GM19324 (cell line): Measurements from ENCODE around the gene CXCL3.

ENCODE experiments used
- ATAC-seq: cut with Tn5 transposase; IDR thresholded peaks from one replicate; pipeline ENCODE4 v1.9.1; 2021; ENCODE audit warnings: mild to moderate bottlenecking, moderate library complexity; ENCODE audit not compliant: unreplicated experiment, low FRiP score

The CXCL3 gene

DNA sequence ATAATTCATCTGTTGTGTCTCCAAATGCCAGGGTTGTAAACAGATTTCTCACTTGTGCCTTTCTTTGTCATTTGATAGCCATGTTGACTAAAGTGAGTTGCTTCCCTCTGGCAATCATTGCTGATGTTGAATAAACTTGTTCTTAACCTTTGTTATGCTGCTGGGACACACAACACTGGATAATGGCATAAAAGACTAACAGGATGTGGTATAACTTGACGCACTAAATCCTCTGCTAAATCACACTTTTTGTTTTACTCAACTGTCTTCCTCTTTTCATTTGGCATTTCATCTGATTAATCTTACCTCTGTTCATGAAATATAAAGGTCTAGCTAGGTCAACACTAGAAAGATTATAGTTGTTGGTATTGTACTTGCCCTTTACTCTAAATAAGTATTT lies 22.4 kb downstream of the CXCL3 start:
- ATAC-seq, result no peak

DNA sequence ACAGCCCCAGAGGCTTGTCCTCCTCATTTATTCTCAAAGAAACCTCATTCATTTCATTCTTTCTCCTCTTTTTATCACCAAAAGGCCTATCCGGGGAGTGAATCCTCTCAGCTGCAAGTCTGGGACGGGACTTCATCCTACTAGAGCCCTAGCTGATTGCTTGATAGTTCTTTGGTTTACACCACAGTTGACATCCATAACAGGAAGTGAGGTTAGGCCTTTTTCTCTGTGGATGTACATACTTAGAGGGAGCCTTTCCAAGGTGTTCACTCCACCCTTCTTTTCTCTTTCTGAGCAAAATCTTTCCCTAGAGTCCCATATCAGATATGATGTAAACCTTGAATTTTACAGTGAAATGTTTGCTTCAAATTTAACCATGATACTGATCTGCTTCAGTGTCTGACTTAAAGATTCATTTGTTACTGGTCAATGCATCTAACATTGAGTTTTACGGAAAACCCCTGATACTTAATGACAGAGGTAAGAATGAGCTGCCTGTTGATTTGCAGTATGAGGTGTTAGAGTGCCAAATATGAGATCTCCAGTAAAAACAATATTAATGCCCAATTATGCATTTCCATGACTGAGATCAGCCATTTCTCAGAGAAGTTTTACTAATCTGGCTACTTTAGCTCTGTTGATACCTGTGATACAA lies 23.2 kb downstream of the CXCL3 start:
- no peak for ATAC-seq

GRCh38 chr4:74014332-74014731 lies 24.2 kb downstream of the CXCL3 start:
- ATAC-seq, result no peak

- ATAC-seq, result no peak
Measured at GRCh38 chr4:74013264-74013663, 25.2 kb downstream of the CXCL3 start.

DNA sequence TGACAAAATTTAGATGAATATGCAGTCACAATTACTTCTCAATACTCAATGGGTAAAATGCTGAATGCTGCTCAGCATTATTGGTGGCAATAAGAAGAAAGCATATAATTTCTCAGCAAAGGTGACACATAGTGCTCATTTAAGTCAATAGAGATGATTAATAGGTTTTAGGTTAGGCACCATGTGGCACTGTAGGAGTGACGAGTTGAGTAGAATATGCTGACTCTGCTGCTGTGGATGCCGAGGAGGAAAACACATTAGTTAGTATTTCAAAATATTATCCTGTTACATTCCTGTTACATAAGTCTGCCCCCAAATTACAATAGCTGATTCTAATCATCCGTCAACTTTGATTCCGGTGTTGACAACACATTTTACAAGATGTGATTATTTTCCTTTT lies 26.4 kb downstream of the CXCL3 start:
- no peak for ATAC-seq

- no peak for ATAC-seq
Measured at GRCh38 chr4:74009307-74009706, 29.2 kb downstream of the CXCL3 start.

- ATAC-seq, result no peak
Measured at GRCh38 chr4:74006009-74006476, 32.4 kb downstream of the CXCL3 start.

DNA sequence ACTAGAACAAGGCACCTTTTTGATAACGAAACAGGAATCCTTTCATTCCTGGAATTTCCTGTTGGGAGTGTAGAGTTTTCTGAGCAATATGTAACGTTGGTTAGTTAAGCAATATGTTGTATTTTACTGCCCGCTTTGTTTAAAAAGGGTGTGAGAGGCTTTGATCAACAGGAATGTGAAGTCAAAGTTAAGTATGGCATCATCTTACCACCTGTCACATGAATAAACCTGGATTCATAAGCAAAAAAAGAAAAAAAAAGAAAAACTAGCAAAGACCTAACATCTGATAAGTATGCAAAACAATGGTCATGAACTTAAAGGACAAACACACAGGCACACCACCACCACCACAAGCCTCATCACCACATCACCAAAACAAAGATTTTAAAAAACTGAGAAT lies 33.0 kb downstream of the CXCL3 start:
- no peak for ATAC-seq

DNA sequence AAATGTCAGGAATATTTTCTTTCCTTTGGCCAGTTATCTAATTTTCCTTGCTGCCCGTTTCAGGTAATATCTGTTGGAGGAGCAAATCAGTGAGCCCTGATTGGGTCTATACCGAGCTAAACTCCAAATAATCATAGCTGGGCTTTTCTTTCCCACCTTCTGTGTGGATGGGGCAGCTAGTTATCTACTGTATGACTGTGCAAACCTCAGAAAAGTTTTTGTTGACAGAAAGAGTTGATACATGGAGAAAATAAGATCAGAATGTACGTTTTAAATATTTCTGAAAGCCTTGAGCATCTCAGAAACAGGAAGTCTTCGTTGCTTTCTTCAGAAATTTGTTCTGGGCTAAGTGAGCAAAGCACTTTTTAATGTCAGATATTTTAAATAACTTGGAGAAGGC lies 33.8 kb downstream of the CXCL3 start:
- no peak for ATAC-seq

GRCh38 chr4:74000301-74000700 lies 38.2 kb downstream of the CXCL3 start:
- ATAC-seq, result no peak

- ATAC-seq, result no peak
Measured at GRCh38 chr4:73998040-73999011, 40.2 kb downstream of the CXCL3 start, which contains the start of gene CXCL5. Gene CXCL5 (minus strand): TSS chr4:73998677. CDS start chr4:73998581, 96 bp downstream.

DNA sequence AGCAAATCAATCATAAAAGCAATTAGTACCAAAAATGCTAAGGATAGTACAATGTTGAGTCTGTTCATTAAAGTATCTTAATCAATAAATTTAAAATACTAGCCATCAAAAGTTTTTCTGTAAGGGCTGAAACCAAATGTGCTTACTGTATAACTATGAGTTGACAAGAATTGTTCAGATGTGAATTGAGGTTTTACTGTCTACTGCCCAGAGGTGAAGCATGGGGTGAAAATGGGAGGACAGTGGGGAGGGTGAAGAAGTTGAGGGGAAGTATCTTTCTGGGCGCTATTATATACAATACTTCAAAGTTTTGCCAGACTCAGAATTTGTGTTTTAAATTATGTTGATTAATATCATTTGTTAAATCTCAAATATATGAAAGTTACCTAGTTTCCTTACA lies 46.4 kb downstream of the CXCL3 start:
- ATAC-seq, result no peak

- no peak for ATAC-seq
Measured at GRCh38 chr4:73991742-73992000, 46.8 kb downstream of the CXCL3 start.

- no peak for ATAC-seq
Measured at GRCh38 chr4:73990988-73991741, 47.3 kb downstream of the CXCL3 start.

DNA sequence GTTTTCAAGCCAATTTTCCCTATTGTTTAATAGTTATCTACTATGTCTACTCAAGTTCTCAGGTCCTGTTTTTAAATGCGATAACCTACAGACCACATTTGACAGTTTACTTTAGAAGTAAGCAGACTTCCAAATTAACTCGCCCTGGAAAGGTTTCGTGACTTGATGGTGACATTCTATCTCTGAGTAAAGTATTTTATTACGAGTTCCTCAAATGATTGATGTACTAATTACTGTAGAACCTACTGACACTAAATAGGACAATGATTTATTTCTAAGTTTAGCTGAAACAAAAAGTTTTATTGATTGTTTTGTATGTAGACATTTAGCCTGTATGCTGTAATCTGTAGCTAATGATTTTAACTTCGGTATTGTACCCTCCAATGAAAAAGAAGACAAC lies 48.6 kb downstream of the CXCL3 start:
- no peak for ATAC-seq

DNA sequence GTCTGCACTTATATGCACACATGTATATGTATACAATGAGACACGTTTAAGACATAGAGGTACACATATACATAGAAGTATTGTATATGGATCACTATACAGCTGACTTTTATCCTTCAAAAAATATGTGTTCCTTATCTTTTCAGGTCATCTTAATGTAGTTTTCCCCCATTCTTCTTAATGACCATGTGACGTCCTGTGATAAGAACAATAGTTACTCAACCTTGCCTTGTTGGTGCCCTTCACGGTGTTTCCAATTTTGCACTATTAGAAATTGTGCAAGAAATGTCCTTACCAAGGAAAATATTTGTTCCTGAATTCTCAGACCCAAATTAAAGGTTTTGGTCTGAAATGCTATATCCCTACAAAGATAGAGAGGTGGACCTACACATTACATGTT lies 49.5 kb downstream of the CXCL3 start:
- ATAC-seq, result no peak

GRCh38 chr4:73988061-73988460 lies 50.4 kb downstream of the CXCL3 start, which contains the start of gene PPBP:
Gene PPBP (minus strand): TSS chr4:73988190. CDS start chr4:73988103, 87 bp downstream.
- no peak for ATAC-seq
